HEK293 (cell line): ENCODE data around the gene MMP24.

Experiments used
- ATF2 ChIP-seq: fragments of 450-650 bp; formaldehyde crosslinking; IDR thresholded peaks from 2 replicates; pipeline ENCODE4 v1.5.1; 2016; ENCODE audit warnings: missing biosample characterization, missing genetic modification characterization, low read depth
- INSM2 ChIP-seq: fragments of 450-650 bp; formaldehyde crosslinking; IDR thresholded peaks from 2 replicates; pipeline ENCODE4 v1.5.1; 2016; ENCODE audit warnings: missing biosample characterization, missing genetic modification characterization
- KLF1 ChIP-seq: fragments of 450-650 bp; formaldehyde crosslinking; IDR thresholded peaks from 2 replicates; pipeline ENCODE4 v1.5.1; 2016; ENCODE audit warnings: missing biosample characterization, missing genetic modification characterization
- SP3 ChIP-seq: fragments of 450-650 bp; formaldehyde crosslinking; IDR thresholded peaks from 2 replicates; pipeline ENCODE4 v1.5.1; 2016; ENCODE audit warnings: missing biosample characterization, missing genetic modification characterization
- ZBTB10 ChIP-seq: fragments of 450-650 bp; formaldehyde crosslinking; IDR thresholded peaks from 2 replicates; pipeline ENCODE4 v1.5.1; 2016; ENCODE audit warnings: missing biosample characterization, missing genetic modification characterization
- ZBTB11 ChIP-seq: fragments of 450-650 bp; formaldehyde crosslinking; conservative IDR thresholded peaks from 2 replicates; pipeline ENCODE4 v1.5.1; 2016; ENCODE audit warnings: low read depth, missing biosample characterization, missing genetic modification characterization
- ZBTB20 ChIP-seq: fragments of 450-650 bp; formaldehyde crosslinking; IDR thresholded peaks from 2 replicates; pipeline ENCODE4 v1.5.1; 2016; ENCODE audit warnings: missing biosample characterization, missing genetic modification characterization
- ZBTB21 ChIP-seq: fragments of 450-650 bp; formaldehyde crosslinking; IDR thresholded peaks from 2 replicates; pipeline ENCODE4 v1.5.1; 2017; ENCODE audit warnings: missing biosample characterization, missing genetic modification characterization
- ZNF362 ChIP-seq: fragments of 450-650 bp; formaldehyde crosslinking; IDR thresholded peaks from 2 replicates; pipeline ENCODE4 v1.5.1; 2016; ENCODE audit warnings: missing biosample characterization, missing genetic modification characterization
- ZNF629 ChIP-seq: fragments of 450-650 bp; formaldehyde crosslinking; IDR thresholded peaks from 2 replicates; pipeline ENCODE4 v1.5.1; 2017; ENCODE audit warnings: missing biosample characterization, missing genetic modification characterization
- TF ChIP-seq, protein P1 (sequence below): fragments of 450-650 bp; formaldehyde crosslinking; IDR thresholded peaks from 2 replicates; pipeline ENCODE4 v1.5.1; 2016; ENCODE audit warnings: missing biosample characterization, missing genetic modification characterization, borderline replicate concordance
- TF ChIP-seq, protein P2 (sequence below): fragments of 450-650 bp; formaldehyde crosslinking; IDR thresholded peaks from 2 replicates; pipeline ENCODE4 v1.5.1; 2016; ENCODE audit warnings: missing biosample characterization, missing genetic modification characterization
- TF ChIP-seq, protein P3 (sequence below): fragments of 450-650 bp; formaldehyde crosslinking; IDR thresholded peaks from 2 replicates; pipeline ENCODE4 v1.5.1; 2016; ENCODE audit warnings: missing biosample characterization, missing genetic modification characterization

The MMP24 gene

GRCh38 chr20:35215066-35215956 is 11.2 kb upstream of the MMP24 start (continued):
- TF ChIP-seq ZBTB11 (no peak), ZNF362 (tag by site-specific recombination) (peak; percentile 70; the same call in 1 of the 2 replicates), KLF1 (tag by site-specific recombination) (no peak), ZNF629 (tag by site-specific recombination) (peak; percentile 88), SP3 (tag by site-specific recombination) (no peak; the same call in 1 of the 2 replicates), ZBTB20 (tag by site-specific recombination) (no peak), ATF2 (tag by site-specific recombination) (peak; percentile 65), INSM2 (tag by site-specific recombination) (peak; percentile 57; the same call in 1 of the 2 replicates), ZBTB21 (tag by site-specific recombination) (peak; percentile 74), ZBTB10 (tag by site-specific recombination) (no peak)
- TF ChIP-seq, protein P1, sequence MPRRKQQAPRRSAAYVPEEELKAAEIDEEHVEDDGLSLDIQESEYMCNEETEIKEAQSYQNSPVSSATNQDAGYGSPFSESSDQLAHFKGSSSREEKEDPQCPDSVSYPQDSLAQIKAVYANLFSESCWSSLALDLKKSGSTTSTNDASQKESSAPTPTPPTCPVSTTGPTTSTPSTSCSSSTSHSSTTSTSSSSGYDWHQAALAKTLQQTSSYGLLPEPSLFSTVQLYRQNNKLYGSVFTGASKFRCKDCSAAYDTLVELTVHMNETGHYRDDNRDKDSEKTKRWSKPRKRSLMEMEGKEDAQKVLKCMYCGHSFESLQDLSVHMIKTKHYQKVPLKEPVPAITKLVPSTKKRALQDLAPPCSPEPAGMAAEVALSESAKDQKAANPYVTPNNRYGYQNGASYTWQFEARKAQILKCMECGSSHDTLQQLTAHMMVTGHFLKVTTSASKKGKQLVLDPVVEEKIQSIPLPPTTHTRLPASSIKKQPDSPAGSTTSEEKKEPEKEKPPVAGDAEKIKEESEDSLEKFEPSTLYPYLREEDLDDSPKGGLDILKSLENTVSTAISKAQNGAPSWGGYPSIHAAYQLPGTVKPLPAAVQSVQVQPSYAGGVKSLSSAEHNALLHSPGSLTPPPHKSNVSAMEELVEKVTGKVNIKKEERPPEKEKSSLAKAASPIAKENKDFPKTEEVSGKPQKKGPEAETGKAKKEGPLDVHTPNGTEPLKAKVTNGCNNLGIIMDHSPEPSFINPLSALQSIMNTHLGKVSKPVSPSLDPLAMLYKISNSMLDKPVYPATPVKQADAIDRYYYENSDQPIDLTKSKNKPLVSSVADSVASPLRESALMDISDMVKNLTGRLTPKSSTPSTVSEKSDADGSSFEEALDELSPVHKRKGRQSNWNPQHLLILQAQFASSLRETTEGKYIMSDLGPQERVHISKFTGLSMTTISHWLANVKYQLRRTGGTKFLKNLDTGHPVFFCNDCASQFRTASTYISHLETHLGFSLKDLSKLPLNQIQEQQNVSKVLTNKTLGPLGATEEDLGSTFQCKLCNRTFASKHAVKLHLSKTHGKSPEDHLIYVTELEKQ (tag by site-specific recombination): no peak; the same call in 1 of the 2 replicates
- TF ChIP-seq, protein P2, sequence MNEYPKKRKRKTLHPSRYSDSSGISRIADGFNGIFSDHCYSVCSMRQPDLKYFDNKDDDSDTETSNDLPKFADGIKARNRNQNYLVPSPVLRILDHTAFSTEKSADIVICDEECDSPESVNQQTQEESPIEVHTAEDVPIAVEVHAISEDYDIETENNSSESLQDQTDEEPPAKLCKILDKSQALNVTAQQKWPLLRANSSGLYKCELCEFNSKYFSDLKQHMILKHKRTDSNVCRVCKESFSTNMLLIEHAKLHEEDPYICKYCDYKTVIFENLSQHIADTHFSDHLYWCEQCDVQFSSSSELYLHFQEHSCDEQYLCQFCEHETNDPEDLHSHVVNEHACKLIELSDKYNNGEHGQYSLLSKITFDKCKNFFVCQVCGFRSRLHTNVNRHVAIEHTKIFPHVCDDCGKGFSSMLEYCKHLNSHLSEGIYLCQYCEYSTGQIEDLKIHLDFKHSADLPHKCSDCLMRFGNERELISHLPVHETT (tag by site-specific recombination): peak; percentile 80
- TF ChIP-seq, protein P3, sequence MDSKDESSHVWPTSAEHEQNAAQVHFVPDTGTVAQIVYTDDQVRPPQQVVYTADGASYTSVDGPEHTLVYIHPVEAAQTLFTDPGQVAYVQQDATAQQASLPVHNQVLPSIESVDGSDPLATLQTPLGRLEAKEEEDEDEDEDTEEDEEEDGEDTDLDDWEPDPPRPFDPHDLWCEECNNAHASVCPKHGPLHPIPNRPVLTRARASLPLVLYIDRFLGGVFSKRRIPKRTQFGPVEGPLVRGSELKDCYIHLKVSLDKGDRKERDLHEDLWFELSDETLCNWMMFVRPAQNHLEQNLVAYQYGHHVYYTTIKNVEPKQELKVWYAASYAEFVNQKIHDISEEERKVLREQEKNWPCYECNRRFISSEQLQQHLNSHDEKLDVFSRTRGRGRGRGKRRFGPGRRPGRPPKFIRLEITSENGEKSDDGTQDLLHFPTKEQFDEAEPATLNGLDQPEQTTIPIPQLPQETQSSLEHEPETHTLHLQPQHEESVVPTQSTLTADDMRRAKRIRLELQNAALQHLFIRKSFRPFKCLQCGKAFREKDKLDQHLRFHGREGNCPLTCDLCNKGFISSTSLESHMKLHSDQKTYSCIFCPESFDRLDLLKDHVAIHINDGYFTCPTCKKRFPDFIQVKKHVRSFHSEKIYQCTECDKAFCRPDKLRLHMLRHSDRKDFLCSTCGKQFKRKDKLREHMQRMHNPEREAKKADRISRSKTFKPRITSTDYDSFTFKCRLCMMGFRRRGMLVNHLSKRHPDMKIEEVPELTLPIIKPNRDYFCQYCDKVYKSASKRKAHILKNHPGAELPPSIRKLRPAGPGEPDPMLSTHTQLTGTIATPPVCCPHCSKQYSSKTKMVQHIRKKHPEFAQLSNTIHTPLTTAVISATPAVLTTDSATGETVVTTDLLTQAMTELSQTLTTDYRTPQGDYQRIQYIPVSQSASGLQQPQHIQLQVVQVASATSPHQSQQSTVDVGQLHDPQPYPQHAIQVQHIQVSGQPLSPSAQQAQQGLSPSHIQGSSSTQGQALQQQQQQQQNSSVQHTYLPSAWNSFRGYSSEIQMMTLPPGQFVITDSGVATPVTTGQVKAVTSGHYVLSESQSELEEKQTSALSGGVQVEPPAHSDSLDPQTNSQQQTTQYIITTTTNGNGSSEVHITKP: 0 out of 2 replicates have a peak, but pooled peaks have one; percentile 18
